HG02943 (cell line): ENCODE results near the gene C6orf58.

Source experiments
- ATAC-seq: cut with Tn5 transposase; IDR thresholded peaks from one replicate; pipeline ENCODE4 v1.9.1; 2021; ENCODE audit warnings: mild to moderate bottlenecking, low read depth, moderate library complexity; ENCODE audit not compliant: unreplicated experiment

Gene C6orf58

DNA sequence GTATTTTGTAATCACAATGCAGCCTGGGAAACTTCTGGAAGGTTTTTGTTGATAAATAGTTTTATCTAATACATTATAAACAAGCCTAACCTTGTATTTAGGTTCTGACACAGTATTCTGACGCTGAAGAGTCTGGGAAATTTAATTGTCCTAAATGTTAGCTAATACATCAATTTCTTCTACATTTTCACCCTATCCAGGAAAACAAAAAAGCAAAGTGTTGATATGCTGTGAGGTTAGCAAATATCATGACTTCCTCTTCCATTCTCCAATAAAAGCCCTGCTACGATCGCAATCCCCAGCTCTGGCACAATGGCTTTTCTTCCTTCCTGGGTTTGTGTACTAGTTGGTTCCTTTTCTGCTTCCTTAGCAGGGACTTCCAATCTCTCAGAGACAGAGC, at the start of gene C6orf58:
Gene C6orf58, plus strand, starts transcription at position 301 of the 400 bp plus-strand sequence. Its CDS starts 12 bp downstream, at position 313.
- ATAC-seq: no peak

DNA sequence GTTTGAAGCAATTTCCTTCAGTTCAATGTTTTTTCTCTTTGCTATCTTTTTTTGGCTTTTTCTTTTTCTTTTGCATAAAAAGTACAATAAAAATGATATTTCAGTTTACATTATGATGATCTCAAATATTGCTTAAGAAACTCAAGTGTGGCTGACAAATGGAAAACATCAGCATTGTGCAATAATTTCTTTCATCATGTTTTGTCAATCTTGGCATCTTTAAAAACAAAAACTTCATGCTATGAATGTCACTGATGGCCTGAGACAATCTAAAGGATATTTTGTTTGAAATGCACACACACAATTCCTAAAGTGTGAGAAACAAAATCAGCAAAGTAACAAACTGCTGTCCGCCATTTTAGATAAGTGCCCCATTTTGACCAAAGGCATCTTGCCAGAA, 44.0 kb upstream of the C6orf58 start:
- ATAC-seq: no peak

DNA sequence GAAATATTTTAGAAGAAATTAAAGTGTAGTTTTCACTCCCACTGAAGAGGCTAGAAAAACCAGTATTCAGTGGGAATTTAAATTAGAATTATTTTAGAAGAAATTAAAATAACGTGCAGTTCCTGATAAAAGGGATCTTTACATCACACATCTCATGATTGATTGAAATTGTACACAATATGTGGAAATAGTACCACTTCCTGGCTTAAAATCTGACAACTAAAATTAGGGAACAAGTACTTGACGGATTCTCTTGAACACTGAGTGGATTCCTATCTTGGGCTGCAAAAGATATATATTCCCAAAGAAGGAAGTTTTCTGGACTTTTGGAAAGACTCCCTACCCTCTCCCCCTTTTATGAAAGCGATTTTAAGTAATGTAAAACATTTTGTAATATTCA, 43.2 kb upstream of the C6orf58 start:
- no peak for ATAC-seq

DNA sequence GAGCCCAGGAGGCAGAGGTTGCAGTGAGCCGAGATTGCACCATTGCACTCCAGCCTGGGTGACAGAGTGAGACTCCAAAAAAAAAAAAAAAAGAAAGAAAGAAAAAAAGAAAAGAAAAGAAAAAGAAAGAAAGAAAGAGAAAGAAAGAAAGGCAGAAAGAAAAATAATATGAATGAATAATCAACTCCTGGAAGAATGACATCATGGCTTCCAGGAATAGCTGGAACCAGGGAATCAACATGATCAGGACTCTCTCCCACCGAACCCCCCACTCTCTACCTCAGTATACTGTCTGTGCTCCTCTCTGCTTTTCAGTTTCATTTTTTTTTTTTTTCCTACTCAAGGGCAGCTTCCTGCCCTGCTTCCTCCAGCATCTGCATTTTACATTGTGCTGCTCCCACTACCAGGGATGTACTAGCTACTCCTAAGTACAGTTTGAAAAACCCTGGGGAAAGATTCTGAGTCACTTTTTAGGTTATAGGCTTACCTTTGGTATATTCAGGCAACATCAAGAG, 38.2 kb upstream of the C6orf58 start:
- ATAC-seq: no peak

DNA sequence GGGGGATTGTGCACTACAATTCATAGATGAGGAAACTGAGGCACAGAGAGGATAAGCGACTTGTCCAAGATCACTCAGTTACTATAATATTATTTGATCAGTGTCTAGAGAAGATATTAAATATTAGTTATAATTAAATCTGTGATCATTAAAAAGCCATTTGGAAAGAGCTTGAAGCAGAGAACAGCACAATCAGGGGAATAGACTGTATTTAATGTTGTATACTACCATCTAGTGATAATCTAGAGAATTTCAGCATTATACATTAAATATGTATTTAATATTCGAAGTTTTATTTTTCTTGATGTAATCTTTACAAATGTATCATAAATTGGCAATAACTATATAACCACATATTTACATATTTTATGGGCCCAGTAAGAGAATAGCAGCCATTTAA, 37.7 kb upstream of the C6orf58 start:
- no peak for ATAC-seq

DNA sequence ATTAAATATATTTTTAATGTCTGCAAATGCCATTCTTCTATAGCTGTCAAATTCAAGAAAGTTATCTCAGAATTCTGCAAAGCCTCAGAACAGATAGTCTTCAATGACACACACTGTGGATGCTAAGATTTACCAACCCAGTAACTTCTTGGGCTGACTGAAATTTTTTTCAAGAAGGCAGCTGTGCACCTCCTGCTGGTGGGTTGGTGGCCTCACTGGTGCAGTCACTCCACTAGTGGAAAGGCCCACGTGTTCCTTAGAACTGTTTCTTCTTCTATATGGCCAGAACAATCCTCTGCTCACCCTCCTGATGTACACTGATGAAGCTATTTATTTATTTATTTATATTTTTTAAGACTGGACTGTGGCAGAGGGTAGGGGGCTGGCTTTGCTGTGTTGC, 29.8 kb upstream of the C6orf58 start:
- no peak for ATAC-seq

DNA sequence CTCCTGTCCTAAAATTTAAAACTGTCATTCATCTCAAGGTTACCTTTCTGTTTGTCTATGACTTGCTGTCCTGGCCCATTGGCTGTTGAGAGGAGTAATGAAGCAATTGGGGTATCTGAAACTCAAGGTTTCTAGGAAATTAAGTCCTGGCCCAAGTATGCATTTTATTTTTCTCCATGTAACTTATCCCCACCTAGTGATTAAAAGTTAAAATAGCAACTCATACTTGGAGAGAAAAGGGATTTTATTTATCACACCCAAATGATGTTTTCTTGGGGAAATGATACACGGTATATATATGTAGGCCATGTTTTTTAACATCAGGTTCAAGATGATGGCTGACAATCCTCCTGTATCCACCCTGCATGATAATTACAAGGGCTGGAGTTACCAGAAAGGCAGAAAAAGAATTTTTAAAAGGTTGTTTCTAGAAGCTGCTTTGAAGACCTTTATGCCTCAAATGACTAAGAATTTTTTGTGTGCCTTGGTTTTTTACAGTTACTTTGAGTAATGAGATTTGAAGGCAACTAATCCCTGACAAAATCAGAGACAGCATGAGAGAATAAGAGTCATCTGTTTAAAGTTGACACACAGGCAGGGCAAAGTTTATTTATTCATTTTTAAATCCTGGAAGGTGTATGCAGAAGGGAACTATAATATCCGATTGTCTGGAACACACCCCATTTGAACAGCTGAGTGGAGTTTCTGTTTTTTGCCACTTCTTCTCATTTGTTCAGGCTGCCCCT, 28.9 kb upstream of the C6orf58 start:
- ATAC-seq: no peak

DNA sequence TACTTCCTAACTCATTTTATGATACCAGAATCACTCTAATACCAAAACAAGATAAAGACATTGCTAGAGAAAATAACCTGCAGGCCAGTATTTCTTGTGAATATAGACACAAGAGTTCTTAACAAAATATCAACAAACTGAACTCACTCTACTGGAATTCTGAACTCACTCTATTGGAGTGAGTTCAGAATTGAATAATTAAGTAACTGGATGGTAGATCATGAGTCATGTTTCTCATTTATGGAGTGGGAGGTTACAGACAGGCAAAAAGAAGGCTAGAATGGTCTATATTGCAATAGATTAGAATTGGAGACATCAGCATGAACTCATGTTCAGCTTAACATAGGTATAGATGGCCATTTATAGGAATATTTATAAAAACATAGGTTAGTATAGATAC, 26.6 kb upstream of the C6orf58 start:
- no peak for ATAC-seq

DNA sequence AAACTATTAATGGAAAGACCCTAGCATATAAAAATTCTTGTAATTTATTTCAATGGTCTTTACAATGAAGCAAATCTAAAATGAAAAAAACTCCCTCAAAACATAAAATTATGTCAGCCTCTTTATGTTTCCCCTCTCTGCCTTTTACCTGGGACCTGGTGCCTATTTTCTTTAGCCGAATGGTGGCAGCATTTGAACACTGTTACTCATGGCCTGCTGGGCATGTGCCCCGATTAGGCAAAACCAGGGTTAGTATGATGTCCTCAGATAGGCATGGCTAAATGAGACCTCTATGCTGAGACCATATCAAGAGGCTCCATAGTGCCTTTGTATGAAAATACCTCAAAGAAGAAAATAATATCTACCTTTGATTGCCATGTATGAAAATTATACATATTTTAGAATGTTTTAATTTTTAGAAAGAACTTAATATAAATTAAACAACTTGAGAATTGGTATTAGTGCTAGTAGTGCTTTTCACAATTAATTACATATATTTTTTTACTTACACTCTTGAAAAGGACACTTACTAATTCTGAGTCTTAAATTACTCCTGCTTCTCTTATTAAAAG, 22.5 kb upstream of the C6orf58 start:
- ATAC-seq: peak; percentile 78

DNA sequence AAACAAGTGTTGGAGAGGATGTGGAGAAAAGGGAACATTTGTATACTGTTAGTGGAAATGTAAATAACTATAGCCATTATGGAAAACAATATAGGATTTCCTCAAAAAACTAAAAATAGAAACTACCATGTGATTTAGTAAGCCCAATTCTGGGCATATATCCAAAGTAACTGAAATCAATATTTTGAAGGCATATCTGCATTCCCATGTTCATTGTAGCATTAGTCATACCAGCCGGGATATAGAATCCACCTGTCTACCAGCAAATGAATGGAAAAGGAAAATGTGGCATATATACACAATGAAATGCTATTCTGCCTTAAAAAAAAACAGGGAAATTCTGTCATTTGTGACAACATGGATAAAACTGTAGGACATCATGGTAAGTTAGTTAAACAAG, 15.3 kb upstream of the C6orf58 start:
- no peak for ATAC-seq

DNA sequence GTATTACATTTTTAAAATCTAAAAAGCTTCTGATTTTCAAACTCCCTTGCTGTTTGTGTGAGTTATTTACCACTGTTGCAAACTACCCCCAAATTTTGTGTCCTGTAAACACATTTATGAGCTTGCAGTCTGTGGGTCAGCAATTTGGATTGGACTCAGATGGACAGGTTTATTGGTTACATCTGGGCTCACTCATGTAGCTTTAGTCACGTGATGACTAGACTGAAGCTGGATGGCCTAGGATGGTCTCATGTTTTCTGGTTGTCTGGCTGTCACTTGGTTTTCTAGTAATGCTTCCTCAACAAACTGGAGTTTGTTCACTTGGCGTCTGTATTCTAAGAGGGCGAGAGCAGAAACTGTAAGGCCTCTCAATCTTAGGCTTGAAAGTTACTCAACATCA, 12.2 kb upstream of the C6orf58 start:
- ATAC-seq: no peak

DNA sequence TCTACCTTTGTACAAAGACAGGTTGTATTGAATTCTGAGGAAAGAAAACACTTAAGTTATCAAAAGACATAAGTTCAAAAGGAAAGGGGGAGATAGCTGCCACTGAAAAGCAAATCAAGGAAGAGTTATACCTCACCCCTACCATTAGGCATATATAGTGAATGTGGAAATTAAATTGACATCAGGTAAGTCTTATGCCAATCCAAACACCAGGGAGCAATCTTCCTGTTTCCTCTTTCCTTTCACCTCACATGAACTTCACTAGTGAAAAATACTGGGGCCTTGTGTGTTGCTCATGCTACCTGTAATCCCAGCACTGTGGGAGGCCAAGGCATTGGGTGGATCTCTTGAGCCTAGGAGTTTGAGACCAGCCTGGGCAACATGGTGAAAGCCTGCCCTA, 10.9 kb upstream of the C6orf58 start:
- ATAC-seq: no peak

DNA sequence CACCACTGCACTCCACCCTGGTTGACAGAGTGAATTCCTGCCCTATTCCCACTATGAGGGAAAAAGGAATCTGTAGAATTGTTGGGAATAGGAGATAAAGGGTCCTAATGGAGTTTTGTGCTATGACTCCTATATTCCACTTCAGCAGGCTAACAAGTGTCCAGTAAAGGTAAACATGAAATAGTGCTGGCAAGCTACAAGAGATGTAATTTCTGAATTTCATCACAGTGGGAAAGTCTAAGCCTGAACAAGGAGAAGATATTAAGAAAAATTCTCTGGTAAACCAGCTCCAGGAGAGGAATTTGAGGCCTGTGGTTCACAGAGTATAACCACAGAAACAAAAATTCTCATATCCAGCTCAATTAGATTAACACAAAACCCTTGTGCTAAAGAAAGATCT, 10.3 kb upstream of the C6orf58 start:
- ATAC-seq: no peak

DNA sequence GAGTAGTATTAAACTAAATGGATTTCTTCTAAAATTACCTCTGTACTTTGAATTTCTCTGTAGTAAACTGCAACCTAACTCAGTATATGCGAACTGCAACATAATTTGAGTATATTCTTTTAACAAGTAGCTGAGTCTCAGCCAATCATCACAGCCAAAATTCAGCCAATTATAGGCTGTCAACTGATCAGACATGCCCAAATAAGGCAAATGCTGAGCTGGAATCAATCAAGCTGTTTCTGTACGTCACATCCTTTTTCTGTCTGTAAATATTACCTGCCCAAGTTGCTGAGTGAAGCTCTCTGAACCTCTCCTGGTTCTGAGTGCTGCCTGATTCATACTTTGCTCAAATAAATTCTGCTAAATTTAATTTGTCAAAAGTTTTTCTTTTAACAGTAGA, 9.5 kb upstream of the C6orf58 start:
- ATAC-seq: no peak

DNA sequence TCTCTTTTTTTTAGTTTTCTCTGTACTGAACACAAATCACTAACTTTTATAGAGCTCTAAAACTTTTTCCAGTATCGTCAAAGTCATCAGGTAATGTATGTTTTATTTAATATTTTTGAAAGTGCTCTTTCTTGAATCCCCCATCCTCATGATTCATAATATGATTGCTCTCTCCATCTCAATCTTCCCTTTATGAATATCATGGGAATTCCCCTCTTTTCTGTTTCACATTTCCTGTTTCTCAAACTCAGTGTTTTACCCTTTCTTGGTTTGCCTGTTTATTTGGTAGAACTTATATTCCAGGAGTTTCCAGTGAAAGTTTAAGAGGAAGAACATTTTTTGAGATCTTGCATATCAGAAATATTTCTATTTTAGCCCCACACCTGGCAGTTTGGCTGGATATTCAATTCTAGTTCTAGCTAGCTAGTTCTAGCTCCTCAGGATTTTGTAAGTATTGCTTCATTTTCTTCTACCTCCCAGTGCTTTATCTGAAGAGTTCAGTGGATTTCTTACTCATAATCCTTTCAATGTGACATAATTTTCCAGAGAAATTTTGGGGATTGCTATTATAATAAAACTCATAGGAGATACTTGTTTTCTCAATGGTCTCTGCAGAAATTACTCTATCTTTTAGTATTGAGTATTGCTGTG, 6.1 kb upstream of the C6orf58 start:
- peak; percentile 76 for ATAC-seq

DNA sequence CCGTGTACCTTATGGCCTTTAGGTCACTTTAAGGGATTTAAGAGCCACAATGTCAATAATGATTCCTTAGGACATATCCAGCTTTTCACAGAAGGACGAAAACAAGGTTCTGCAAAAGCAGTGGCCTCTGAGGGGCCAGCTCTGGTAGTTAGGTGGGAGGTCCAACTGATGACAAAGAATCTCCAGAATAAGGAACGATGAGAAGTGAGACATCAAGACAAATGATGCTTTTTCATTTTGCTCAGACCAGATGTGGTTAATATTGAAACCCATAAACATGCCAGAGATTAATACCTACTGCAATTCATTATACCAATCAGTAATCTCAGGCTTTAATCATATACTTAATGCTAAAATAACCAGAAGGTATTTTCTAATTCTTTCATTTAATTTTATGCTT, 1.9 kb downstream of the C6orf58 start:
- no peak for ATAC-seq

DNA sequence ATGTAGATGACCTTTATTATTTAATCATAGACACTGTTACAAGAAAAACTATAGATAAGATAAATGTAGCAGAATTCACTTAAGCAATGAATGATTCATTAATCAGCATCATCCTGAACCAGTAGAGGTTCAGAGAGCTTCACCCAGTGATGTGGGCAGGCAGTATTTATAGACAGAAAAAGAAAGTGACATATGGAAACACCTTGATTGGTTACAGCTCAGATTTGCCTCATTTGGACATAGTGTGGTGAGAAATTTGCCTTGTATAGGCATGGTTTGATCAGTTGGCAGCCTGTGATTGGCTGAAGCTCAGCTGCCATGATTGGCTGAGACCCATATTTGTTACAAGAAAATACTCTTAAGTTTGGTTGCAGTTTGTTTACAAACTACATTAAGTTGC, 4.6 kb downstream of the C6orf58 start:
- no peak for ATAC-seq

DNA sequence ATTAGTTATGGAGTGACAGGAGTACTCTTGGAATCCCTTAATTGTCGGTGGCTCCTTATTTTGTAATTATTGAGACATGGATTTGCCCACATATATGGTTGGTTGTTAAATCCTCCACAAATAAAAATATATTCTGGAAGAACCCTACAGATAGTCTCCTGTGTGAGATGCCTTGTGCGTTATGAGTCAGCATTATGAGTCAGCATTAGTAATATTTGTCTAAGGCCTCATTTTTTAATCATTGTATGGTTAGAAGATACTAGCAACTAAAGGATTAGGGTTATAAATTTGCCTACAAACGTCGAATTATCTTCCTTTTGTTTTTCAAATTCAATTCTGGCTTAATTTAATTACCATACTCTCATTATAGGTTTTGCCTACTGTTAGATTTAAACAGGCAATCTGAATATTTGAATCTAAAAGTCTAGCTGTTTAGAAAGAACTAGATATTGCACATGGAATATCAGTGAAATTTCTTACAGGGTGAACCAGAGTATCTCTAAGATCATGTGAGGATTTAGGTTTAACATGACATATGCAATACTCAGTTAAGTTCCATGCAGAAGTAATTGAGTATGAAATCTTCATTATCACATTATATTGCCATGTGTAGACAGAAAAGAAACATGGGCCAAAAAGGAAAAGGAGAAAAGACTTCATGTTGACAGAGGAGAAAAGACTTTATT, 5.9 kb downstream of the C6orf58 start:
- ATAC-seq: no peak

DNA sequence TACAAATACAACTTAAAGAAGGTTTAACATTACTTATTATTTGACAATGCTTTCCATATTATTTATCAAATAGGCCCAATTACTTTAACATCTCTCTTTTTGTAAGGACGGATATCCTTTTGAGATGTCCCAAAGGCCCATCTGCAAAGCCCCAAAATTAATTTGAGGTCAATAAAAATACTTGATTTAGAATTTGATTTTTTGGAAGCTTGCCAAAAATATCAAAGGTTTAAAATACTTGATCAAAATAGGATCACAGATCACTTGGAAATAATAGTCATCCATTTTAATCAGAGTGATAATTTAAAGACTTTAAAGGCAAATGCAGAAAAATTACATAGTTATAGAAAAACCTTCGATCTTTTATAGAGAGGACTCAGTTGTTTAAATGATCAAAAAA, 8.1 kb downstream of the C6orf58 start:
- no peak for ATAC-seq

DNA sequence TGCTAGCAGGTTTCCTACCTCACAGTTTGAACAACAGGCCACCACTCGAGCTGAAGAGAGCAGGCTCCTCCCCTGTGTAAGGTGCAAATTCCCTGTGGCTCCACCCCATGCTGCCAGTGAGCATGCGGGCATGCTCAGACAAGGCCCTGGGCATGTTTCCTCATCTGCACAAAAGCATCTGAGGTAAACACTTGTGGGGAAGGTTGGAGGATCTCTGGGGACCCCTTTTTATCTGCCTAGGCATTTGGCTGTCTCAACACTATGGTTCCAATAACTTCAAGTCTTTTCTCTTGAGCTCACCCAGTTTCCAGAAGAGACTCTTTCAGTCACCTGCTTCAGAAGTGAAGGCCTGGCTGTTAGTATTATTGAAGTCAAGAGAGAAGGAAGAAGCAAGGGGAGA, 9.4 kb downstream of the C6orf58 start:
- no peak for ATAC-seq

DNA sequence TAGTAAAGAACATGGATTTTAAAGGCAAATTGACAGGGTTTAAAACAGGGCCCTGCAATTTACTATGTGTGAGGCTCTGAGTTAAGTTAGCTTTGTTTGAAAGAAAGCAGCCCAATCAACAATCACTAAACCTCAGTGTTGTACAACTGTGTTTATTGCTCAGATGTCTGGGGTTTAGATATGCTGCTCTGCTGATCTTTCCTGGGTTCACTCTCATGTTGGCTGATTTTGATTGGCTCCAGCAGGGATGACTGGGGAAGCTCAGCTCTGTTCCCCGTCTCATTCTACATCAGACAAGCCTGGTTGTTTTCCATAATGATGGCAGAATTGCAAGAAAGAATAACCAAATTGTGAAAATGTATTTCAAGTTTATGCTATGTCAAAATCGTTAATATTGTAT, 10.9 kb downstream of the C6orf58 start:
- ATAC-seq: no peak
